Muscle layer of colon (tissue), 2 donors: ENCODE results near the gene MACROD2.

Source experiments
- H3K27ac ChIP-seq: one replicate; pipeline ENCODE4 v1.7.0; 2013; ENCODE audit warnings: low read depth, mild to moderate bottlenecking, low read length, moderate library complexity
- H3K27me3 ChIP-seq, 2 donors: one replicate each; pipeline ENCODE4 v1.7.0; 2013; ENCODE audit warnings: low read length in 2 of 2, mild to moderate bottlenecking in 2 of 2; ENCODE audit not compliant: insufficient read depth in 2 of 2, control insufficient read depth in 1 of 2
- H3K36me3 ChIP-seq: one replicate; pipeline ENCODE4 v1.7.0; 2013; ENCODE audit warnings: mild to moderate bottlenecking, low read length; ENCODE audit not compliant: insufficient read depth
- H3K4me1 ChIP-seq: one replicate; pipeline ENCODE4 v1.7.0; 2013; ENCODE audit warnings: mild to moderate bottlenecking, low read length; ENCODE audit not compliant: insufficient read depth
- H3K4me3 ChIP-seq, 2 donors: one replicate each; pipeline ENCODE4 v1.7.0; 2013; ENCODE audit warnings: low read length in 2 of 2, low read depth in 1 of 2, mild to moderate bottlenecking in 1 of 2, moderate library complexity in 1 of 2
- H3K9ac ChIP-seq: one replicate; pipeline ENCODE4 v1.7.0; 2013; ENCODE audit warnings: low read length
- H3K9me3 ChIP-seq: one replicate; pipeline ENCODE4 v1.7.0; 2013; ENCODE audit warnings: mild to moderate bottlenecking, low read length
- donor health status: abdominal sarcoma.
- donor health status: Adenocarcinoma of cecum.

MACROD2 gene

GRCh38 chr20:14932040-14932439 is 936.7 kb downstream of the MACROD2 start:
- Histone ChIP-seq H3K9me3 (no peaks in the 10 kb centered on the region), H3K27ac (no peak overlapping the region), H3K4me3 (no peak overlapping the region), H3K4me1 (no peaks in the 10 kb centered on the region), H3K9ac (no peak overlapping the region), H3K36me3 (no peaks in the 10 kb centered on the region), H3K27me3 (no peaks in the 10 kb centered on the region)

GRCh38 chr20:14935285-14935684 is 940.0 kb downstream of the MACROD2 start:
- Histone ChIP-seq H3K9ac (no peak overlapping the region), H3K27me3 (no peaks in the 10 kb centered on the region), H3K4me3 (no peak overlapping the region), H3K4me1 (no peaks in the 10 kb centered on the region), H3K9me3 (no peaks in the 10 kb centered on the region), H3K36me3 (no peaks in the 10 kb centered on the region), H3K27ac (no peak overlapping the region)

- Histone ChIP-seq H3K4me3 (no peak overlapping the region), H3K36me3 (no peaks in the 10 kb centered on the region), H3K27ac (no peak overlapping the region), H3K27me3 (no peaks in the 10 kb centered on the region), H3K9me3 (no peaks in the 10 kb centered on the region), H3K9ac (no peak overlapping the region), H3K4me1 (no peaks in the 10 kb centered on the region)
These were observed 941.7 kb downstream of the MACROD2 start for GRCh38 chr20:14937021-14937420.

- Histone ChIP-seq H3K9ac (no peak overlapping the region), H3K4me3 (no peak overlapping the region), H3K36me3 (no peaks in the 10 kb centered on the region), H3K4me1 (no peaks in the 10 kb centered on the region), H3K9me3 (no peaks in the 10 kb centered on the region), H3K27me3 (no peaks in the 10 kb centered on the region), H3K27ac (no peak overlapping the region)
These were observed 942.5 kb downstream of the MACROD2 start for GRCh38 chr20:14937846-14938245.

GRCh38 chr20:14947536-14947935 is 952.2 kb downstream of the MACROD2 start:
- H3K9ac ChIP-seq, result no peak overlapping the region
- H3K27me3 ChIP-seq, result no peaks in the 10 kb centered on the region
- no peak overlapping the region for H3K4me3 ChIP-seq
- no peak overlapping the region for H3K27ac ChIP-seq
- H3K9me3 ChIP-seq, result no peaks in the 10 kb centered on the region
- no peaks in the 10 kb centered on the region for H3K4me1 ChIP-seq
- no peaks in the 10 kb centered on the region for H3K36me3 ChIP-seq

GRCh38 chr20:14947946-14948345 is 952.6 kb downstream of the MACROD2 start:
- no peak overlapping the region for H3K4me3 ChIP-seq

GRCh38 chr20:14948416-14948815 is 953.1 kb downstream of the MACROD2 start:
- Histone ChIP-seq H3K9ac (no peak overlapping the region), H3K9me3 (no peaks in the 10 kb centered on the region), H3K36me3 (no peaks in the 10 kb centered on the region), H3K4me3 (no peak overlapping the region), H3K27me3 (no peaks in the 10 kb centered on the region), H3K4me1 (no peaks in the 10 kb centered on the region), H3K27ac (no peak overlapping the region)

More at GRCh38 chr20:14947946-14948345, 952.6 kb downstream of the MACROD2 start:
- Histone ChIP-seq H3K9me3 (no peaks in the 10 kb centered on the region), H3K4me1 (no peaks in the 10 kb centered on the region), H3K9ac (no peak overlapping the region), H3K27ac (no peak overlapping the region), H3K36me3 (no peaks in the 10 kb centered on the region), H3K27me3 (no peaks in the 10 kb centered on the region)

- no peaks in the 10 kb centered on the region for H3K9me3 ChIP-seq
- H3K27ac ChIP-seq, result no peak overlapping the region
- H3K4me1 ChIP-seq, result no peaks in the 10 kb centered on the region
- H3K36me3 ChIP-seq, result no peaks in the 10 kb centered on the region
- no peak overlapping the region for H3K9ac ChIP-seq
- no peak overlapping the region for H3K4me3 ChIP-seq
- H3K27me3 ChIP-seq, result no peaks in the 10 kb centered on the region
These were observed 955.3 kb downstream of the MACROD2 start for GRCh38 chr20:14950633-14951032.

- Histone ChIP-seq H3K4me3 (no peak overlapping the region), H3K4me1 (no peaks in the 10 kb centered on the region), H3K36me3 (no peaks in the 10 kb centered on the region), H3K9me3 (no peaks in the 10 kb centered on the region), H3K27ac (no peak overlapping the region), H3K9ac (no peak overlapping the region), H3K27me3 (no peaks in the 10 kb centered on the region)
These were observed 955.8 kb downstream of the MACROD2 start for GRCh38 chr20:14951105-14951504.

GRCh38 chr20:14951707-14952418 is 956.5 kb downstream of the MACROD2 start:
- no peak overlapping the region for H3K4me3 ChIP-seq
- no peaks in the 10 kb centered on the region for H3K27me3 ChIP-seq
- no peaks in the 10 kb centered on the region for H3K36me3 ChIP-seq
- no peaks in the 10 kb centered on the region for H3K4me1 ChIP-seq
- H3K27ac ChIP-seq, result no peak overlapping the region
- H3K9ac ChIP-seq, result no peak overlapping the region
- H3K9me3 ChIP-seq, result no peaks in the 10 kb centered on the region

GRCh38 chr20:14953736-14954135 is 958.4 kb downstream of the MACROD2 start:
- Histone ChIP-seq H3K9ac (no peak overlapping the region), H3K36me3 (no peaks in the 10 kb centered on the region), H3K9me3 (no peaks in the 10 kb centered on the region), H3K4me3 (no peak overlapping the region), H3K27ac (no peak overlapping the region), H3K27me3 (no peaks in the 10 kb centered on the region), H3K4me1 (no peaks in the 10 kb centered on the region)

- no peaks in the 10 kb centered on the region for H3K9me3 ChIP-seq
- H3K27ac ChIP-seq, result no peak overlapping the region
- no peak overlapping the region for H3K9ac ChIP-seq
- H3K36me3 ChIP-seq, result no peaks in the 10 kb centered on the region
- H3K4me3 ChIP-seq, result no peak overlapping the region
- H3K4me1 ChIP-seq, result no peaks in the 10 kb centered on the region
- H3K27me3 ChIP-seq, result no peaks in the 10 kb centered on the region
These were observed 960.1 kb downstream of the MACROD2 start for GRCh38 chr20:14955399-14955798.
